ENCODE results near the gene SLC38A10. TPM values are rescaled to one million over a fixed set of nuclear protein-coding genes. Genes with fewer than 3 reads are reported as not detected.

SLC38A10 gene
- total and polyA plus RNA-seq, 2 of the 13 experiments (the other 11 are each of a cell fraction or from before 2014, with no cell fraction given) = 23.4 to 55.8 TPM

- Histone ChIP-seq H2AFZ (ENCODE audit: low read length) (no peak overlapping the region), H3K27me3 (ENCODE audit: control insufficient read depth in 1 of 2, insufficient read depth in 2 of 2, low read length in 2 of 2) (no peaks in the 10 kb centered on the region), H3K79me2 (ENCODE audit: insufficient read depth, low read length) (no peaks in the 10 kb centered on the region), H3K9me3 (ENCODE audit: low read length) (no peaks in the 10 kb centered on the region), H3K4me3 (replicated peaks in 1 of 3; ENCODE audit: insufficient read depth in 1 of 3, low read depth in 2 of 3, low read length in 3 of 3) (no peak overlapping the region), H3K27ac (ENCODE audit: extremely low read length, insufficient read depth, low read length) (no peak overlapping the region), H3K4me1 (ENCODE audit: insufficient read depth, low read length) (no peaks in the 10 kb centered on the region), H3K36me3 (replicated peaks in 1 of 2; ENCODE audit: control insufficient read depth in 1 of 2, insufficient read depth in 2 of 2, low read length in 2 of 2) (peaks cover 43 to 72% of the 10 kb centered on the region in 2 experiments; a peak in 4 of 5 replicates), H3K9ac (ENCODE audit: insufficient read depth, low read depth, low read length) (no peak overlapping the region), H4K20me1 (ENCODE audit: insufficient read depth, low read length) (no peaks in the 10 kb centered on the region), H3K4me2 (ENCODE audit: low read depth, low read length) (no peak overlapping the region)
- no TSS peak for BruUV-seq (replicated peaks)
- POLR2A ChIA-PET = no interaction called here
- WGBS (ENCODE audit: low lambda C conversion rate) = 98% methylated on average over 12 of the region's 12 CpGs
- DNase-seq (ENCODE audit: low spot score) (no peak), FAIRE-seq (no peak), ATAC-seq (no peak)
- CTCF ChIA-PET (ENCODE audit: low intra/inter-chr PET ratio, low total read pairs) = no interaction called here
- intact Hi-C loops (cut with micrococcal nuclease; ENCODE audit: unreplicated experiment) = no loop called here
- in situ Hi-C loops (cut with HindIII; ENCODE audit: extremely low pct_ligation_motif_present, low pct_unique_long_range_greater_than_20kb) = no loop called here
- TF ChIP-seq ZNF441 (CRISPR knock-in tag; IDR thresholded peaks at IDR 0.05; ENCODE audit: borderline replicate concordance) (no peak), GABPB1 (CRISPR knock-in tag; IDR thresholded peaks at IDR 0.05) (no peak), MIER2 (CRISPR knock-in tag; IDR thresholded peaks at IDR 0.05) (no peak), EED (CRISPR knock-in tag; IDR thresholded peaks at IDR 0.05) (no peak), ZNF569 (CRISPR knock-in tag; IDR thresholded peaks at IDR 0.05; ENCODE audit: borderline replicate concordance) (no peak), XRCC5 (optimal IDR thresholded peaks at IDR 0.05; ENCODE audit: low read length) (no peak), ZNF318 (CRISPR knock-in tag; IDR thresholded peaks at IDR 0.05) (no peak), ZNF720 (CRISPR knock-in tag; IDR thresholded peaks at IDR 0.05) (no peak), ZNF232 (CRISPR knock-in tag; IDR thresholded peaks at IDR 0.05; ENCODE audit: borderline replicate concordance) (no peak), ZNF331 (CRISPR knock-in tag; IDR thresholded peaks at IDR 0.05) (no peak), ATM (IDR thresholded peaks at IDR 0.05; ENCODE audit: borderline replicate concordance) (no peak), RELA (CRISPR knock-in tag; IDR thresholded peaks at IDR 0.05) (no peak), ZMYM3 (CRISPR knock-in tag; IDR thresholded peaks at IDR 0.05) (no peak), CC2D1A (CRISPR knock-in tag; IDR thresholded peaks at IDR 0.05) (no peak)
- TF ChIP-seq, protein P1, sequence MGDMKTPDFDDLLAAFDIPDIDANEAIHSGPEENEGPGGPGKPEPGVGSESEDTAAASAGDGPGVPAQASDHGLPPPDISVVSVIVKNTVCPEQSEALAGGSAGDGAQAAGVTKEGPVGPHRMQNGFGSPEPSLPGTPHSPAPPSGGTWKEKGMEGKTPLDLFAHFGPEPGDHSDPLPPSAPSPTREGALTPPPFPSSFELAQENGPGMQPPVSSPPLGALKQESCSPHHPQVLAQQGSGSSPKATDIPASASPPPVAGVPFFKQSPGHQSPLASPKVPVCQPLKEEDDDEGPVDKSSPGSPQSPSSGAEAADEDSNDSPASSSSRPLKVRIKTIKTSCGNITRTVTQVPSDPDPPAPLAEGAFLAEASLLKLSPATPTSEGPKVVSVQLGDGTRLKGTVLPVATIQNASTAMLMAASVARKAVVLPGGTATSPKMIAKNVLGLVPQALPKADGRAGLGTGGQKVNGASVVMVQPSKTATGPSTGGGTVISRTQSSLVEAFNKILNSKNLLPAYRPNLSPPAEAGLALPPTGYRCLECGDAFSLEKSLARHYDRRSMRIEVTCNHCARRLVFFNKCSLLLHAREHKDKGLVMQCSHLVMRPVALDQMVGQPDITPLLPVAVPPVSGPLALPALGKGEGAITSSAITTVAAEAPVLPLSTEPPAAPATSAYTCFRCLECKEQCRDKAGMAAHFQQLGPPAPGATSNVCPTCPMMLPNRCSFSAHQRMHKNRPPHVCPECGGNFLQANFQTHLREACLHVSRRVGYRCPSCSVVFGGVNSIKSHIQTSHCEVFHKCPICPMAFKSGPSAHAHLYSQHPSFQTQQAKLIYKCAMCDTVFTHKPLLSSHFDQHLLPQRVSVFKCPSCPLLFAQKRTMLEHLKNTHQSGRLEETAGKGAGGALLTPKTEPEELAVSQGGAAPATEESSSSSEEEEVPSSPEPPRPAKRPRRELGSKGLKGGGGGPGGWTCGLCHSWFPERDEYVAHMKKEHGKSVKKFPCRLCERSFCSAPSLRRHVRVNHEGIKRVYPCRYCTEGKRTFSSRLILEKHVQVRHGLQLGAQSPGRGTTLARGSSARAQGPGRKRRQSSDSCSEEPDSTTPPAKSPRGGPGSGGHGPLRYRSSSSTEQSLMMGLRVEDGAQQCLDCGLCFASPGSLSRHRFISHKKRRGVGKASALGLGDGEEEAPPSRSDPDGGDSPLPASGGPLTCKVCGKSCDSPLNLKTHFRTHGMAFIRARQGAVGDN (CRISPR knock-in tag; IDR thresholded peaks at IDR 0.05) = no peak
These were observed 22.5 kb downstream of the SLC38A10 start for GRCh38 chr17:81272616-81273015.

Measured in HepG2 (cell line).